Epidermal melanocyte (primary cell): ENCODE measurements around the gene PPP1R14C.
"Not testable (repeated sequence)": the region's sequence is repeated elsewhere in the genome, so short reads cannot be mapped to it uniquely, and the experiment has no call there.

ENCODE experiments used
- DNase-seq: peaks from one replicate; pipeline ENCODE4 v3.0.0; 2011; ENCODE audit warnings: low spot score; ENCODE audit not compliant: insufficient read length

The PPP1R14C gene

DNA sequence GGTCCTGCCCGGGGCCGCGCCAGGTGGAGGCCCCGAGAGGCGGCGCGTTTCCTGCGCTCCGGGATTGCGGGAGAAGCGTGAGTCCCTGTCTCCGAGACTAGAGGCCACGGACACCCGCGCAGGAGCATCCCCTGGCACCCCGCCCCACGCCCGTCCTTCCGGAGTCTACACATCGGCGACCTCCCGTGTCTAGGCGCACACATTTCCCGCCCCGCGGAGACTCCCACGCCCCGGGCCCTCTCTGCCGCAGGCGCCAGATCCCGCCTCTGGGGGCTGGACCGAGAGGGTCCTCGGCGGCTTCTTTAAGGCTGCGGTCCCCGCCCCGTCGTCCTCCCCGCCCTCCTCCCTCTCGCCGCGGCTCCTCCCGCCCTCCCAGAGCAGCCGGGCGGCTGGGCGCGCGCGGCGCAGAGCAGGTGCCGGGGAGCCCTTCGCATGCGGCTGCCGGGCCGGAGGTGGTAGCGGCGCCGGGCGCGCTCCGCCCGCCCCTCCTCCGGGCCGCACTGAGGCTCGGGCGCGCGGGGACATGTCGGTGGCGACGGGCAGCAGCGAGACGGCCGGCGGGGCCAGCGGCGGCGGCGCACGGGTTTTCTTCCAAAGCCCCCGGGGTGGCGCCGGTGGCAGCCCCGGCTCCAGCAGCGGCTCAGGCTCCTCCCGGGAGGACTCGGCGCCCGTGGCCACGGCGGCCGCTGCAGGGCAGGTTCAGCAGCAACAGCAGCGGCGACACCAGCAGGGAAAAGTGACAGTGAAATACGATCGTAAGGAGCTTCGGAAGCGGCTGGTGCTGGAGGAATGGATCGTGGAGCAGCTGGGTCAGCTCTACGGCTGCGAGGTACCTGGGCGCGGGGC lies at the start of gene PPP1R14C:
PPP1R14C (plus strand) TSS at position 375 of the 846 bp plus-strand sequence; CDS start at position 524, 149 bp downstream.
- no peak for DNase-seq

- DNase-seq, result no peak
These were observed 49.4 kb upstream of the PPP1R14C start for GRCh38 chr6:150093397-150093796.

DNA sequence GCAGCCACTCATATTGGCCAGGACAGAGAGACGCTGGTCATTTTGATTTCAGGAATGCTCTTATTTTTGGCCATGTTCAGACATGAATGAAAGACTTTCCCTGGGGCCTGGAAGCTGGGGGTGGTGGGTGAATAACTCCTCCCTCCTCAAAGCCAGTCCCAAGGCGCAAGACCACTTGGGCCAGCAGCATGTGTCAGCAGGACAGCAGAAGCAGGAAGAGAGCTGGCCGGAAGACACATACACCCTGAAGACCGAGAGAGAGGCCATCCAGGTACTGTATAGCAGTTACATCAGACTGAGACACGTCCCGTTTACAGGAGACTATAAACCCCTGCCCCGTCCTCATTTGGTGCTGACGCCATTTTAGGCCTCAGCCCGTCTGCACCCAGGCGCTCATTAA lies 44.7 kb upstream of the PPP1R14C start:
- no peak for DNase-seq

DNA sequence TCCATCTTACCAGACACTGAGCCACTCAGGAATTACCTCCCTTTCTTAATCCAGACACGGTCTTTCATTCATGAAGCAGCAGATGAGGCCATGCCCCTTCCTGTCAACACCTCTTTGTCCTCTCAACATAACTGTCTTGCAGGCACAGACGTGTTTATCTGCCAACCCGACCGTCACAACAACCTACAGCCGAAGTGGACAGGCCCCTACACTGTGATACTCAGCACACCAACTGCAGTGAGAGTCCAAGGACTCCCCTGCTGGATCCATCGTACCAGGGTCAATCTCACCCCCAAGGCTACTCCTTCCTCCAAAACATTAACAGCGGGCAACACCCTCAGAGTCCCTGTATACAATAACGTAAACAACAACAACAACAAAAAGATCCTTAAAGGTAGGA lies 43.3 kb upstream of the PPP1R14C start:
- no peak for DNase-seq

GRCh38 chr6:150099953-150100352 lies 42.9 kb upstream of the PPP1R14C start:
- no peak for DNase-seq

DNA sequence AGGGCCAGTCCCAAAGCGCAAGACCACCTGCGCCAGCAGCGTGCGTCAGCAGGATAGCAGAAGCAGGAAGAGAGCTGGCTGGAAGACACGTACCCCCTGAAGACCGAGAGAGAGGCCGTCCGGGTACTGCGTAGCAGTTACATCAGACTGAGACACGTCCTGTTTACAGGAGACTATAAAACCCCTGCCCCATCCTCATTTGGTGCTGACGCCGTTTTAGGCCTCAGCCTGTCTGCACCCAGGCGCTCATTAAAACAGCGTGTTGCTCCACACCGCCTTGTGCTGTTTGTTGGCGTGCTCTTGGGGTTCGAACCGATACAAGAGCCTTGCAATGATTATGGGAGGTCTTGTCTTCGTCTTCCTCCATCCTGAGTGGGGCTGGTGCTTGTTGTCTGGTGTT lies 42.1 kb upstream of the PPP1R14C start:
- no peak for DNase-seq

- no peak for DNase-seq
These were observed 40.0 kb upstream of the PPP1R14C start for GRCh38 chr6:150102750-150103270.

- no peak for DNase-seq
These were observed 30.6 kb upstream of the PPP1R14C start for GRCh38 chr6:150112233-150112632.

DNA sequence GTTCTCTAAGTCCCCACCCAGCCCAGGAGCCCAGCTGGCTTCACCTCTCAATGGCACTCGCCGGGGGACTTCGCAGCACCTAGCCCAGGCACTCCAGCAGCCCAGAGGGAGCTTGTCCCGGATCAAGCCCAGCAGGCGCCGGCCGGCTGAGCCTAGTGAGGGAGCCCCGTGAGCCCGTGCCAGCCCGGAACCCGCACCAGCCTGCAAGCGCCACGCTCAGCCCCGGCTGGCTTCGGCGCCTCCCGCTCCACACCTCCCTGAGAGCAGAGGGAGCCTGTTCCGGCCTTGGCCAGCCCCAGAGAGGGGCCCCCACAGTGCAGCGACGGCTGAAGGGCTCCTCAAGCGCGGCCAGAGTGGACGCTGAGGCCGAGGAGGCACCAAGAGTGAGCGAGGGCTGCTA lies 27.1 kb upstream of the PPP1R14C start:
- DNase-seq, result no peak

DNA sequence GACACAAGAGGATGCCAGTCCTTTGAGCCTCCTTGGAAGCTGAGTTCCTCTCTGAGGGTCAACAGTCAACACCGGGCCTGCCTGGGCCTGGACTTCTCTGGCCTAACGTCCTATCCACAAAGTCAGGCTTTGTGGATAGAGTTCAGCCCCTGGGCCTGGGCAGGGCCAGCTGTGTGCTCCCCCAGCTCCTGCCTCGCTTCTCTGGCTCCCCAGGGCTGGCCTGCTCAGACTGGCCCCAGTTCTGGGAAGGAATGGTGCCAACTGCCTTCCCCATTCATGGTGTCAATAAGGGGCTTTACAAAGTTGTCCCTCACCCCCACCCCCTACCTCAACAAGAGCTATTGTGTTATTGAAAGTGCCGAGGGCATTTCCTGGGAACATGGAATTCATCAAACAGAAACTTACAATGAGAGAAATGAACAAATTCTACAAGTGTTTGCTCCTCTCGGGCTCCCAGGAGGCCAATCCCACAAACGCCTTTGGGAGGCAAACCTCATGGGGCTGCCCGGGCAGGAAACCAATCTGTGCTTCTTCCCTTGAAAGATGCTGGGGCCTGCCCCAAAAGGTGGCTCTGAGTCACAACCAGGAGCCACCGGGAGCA lies 26.5 kb upstream of the PPP1R14C start:
- no peak for DNase-seq

GRCh38 chr6:150118203-150118602 lies 24.6 kb upstream of the PPP1R14C start:
- DNase-seq, result no peak

DNA sequence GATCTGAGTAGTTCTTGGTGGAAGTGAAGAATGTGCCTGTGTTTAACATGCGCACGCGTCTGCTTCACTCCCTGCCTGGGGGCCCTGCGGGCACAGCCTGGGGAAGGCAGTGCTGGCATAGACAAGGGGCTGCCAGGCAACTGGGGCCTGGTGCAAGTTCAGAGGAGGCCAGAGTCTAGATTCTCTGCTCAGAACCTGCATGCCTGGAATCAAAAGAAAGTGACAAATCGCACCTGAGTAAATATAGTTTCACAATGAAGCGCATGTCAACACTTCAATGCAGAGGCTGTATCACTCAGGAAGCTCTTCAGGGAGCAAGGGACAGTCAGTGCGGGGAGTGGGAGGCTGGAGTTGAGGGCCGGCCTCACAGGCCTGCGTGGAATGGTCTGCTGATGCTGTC lies 24.2 kb upstream of the PPP1R14C start:
- no peak for DNase-seq

DNA sequence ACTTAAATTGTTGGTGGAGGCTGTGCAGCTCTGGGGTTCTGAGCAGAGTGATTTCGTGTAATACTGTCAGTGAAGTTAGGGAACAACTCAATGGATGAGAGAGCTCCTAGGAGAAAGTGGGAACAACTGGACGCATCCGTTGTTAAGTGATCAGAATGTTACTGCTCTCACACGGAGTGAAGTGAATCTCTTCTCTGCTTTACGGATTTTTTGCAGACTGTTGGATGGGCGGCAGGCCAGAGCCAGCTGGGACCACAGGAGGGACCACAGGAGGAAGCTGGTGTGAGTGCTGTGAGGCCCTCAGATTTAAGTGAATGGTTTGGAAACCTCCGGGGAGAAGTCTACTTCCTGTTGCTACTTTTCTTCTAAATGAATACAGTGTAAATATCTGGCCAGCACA lies 23.7 kb upstream of the PPP1R14C start:
- no peak for DNase-seq

DNA sequence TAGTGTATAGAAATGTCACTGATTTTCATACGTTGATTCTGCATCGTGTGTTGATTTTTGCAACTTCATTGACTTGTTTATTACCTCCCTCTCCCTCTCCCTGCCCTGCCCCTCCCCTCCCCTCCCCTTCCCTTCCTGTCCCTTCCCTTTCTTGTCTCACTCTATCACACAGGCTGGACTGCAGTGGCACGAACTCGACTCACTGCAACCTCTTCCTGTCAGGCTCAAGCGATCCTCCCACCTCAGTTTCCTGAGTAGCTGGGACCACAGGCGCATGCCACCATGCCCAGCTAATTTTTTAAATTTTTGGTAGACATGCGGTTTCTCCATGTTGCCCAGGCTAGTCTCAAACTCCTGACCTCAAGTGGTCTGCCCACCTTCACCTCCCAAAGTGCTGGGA lies 19.2 kb upstream of the PPP1R14C start:
- no peak for DNase-seq

DNA sequence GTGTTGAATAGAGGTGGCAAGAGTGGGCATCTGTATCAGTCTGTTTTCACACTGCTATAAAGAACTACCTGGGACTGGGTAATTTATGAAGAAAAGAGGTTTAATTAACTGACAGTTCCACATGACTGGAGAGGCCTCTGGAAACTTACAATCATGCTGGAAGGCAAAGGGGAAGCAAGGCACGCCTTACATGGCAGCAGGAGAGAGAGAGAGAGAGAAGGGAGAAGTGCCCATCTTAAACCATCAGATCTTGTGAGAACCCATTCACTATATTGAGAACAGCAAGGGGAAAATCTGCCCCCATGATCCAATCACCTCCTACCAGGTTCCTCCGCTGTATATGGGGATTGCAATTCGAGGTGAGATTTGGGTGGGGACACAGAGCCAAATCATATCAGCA lies 18.6 kb upstream of the PPP1R14C start:
- no peak for DNase-seq

GRCh38 chr6:150126641-150127291 lies 16.1 kb upstream of the PPP1R14C start:
- no peak for DNase-seq

- no peak for DNase-seq
These were observed 14.4 kb upstream of the PPP1R14C start for GRCh38 chr6:150128425-150128824.

DNA sequence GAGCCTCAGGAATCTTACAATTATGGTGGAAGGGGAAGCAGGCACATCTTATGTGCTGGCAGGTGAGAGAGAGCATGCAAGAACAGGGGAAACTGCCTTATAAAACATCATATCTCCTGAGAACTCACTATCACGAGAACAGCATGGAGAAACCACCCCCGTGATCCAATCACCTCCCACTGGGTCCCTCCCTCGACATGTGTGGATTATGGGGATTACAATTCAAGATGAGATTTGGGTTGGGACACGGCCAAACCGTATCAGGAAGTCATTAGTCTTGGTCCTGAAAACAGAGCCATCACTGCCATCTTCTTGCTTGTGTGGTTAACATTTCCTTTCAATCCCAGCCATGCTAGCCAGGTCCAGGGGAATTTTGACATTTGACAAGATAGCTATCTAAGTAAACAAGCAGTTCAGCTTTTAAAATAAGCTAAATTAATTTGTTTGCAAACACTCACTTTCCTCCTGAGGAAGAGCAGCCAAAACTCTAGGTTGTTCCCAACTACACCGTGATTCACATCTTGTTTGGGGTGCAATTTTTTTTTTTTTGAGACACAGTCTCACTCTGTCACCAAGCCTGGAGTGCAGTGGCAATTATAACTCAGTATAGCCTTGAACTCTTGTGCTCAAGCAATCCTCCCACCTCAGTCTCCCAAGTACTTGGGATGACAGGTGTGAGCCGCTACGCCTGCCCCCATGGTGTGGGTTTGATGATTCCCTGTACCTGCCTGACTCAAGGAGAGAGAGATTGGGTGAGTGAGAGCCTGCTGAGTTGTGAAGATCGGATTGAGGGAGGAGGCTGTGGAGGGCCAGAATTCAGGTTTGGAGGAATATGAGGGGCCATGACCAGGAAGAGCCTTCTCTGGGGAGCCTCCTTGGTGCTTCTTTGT lies 13.0 kb upstream of the PPP1R14C start:
- no peak for DNase-seq

DNA sequence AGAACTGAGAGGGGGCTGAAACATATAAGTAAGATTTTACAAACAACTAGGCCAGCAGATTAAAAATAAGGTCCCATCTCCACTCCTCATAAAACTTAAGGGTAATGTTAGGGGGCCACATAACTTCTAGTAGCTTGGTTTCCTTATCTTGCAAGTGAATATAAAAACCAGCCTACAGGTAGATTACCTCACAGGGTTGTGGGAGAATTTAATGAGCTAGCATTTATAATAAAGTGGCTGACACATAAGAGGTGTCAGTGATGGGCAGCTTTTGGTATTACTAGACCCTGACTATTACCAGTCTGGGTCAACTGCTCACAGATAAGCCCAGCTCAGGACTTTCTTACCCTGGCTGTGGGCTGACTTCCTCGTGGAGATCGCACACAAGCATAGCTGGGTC lies 9.2 kb upstream of the PPP1R14C start:
- no peak for DNase-seq

DNA sequence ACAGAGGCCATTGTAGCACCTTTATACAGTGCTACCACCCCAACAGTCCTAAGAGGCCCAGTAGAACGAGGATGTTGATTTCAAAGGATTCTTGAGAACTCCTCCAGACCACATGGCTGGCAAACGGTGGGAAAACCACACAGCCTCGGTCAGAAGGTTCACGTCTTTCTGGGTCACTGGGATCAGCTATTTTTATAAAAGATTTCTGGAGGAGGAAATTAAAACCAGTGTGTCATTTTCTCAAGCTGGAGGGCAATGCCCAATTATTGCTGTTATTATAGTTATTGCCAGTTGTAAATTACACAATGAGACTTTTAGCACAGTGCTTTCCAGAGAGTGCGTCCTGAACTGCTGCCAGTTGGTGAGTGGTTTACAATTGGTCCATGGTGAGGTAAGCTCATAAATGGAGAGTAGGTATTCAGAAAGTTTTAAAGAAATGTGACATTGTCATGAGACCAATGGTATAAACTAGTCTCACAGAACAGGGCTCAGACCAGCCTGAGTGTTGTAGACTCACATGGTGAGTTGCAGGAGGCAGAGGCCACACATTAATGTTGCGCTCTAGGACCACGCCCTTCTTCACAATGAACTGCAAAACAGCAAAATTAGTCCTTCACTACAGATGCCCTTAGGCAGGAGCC lies 8.4 kb upstream of the PPP1R14C start:
- DNase-seq, result no peak

GRCh38 chr6:150137711-150138110 lies 5.1 kb upstream of the PPP1R14C start:
- not testable (repeated sequence) for DNase-seq
